ENCODE measurements around the gene ZNF140. TPM values are rescaled to one million over a fixed set of nuclear protein-coding genes. Genes with fewer than 3 reads are reported as not detected.
A peak's percentile ranks its signal among the peaks of the same experiment; 100 is the strongest.

ZNF140 gene
- total RNA-seq, 1 donor from 2014 or later: 8.4 TPM

DNA sequence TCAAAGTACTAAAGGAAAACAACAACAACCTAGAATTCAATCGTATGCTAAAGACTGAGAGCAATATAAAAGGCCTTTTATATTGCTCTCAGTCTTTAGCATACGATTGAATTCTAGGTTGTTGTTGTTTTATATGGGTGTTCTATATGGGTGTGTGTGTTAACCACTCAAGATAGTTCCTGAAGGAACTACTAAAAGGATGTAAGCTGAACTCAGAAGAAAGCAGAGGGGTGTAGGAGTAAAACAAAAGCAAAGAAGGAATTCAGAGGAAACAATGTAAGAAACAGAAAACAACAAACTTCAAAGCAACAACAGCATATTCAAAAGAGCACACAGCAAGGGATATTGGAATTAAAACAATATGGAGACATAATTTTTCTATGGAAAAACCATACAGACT, 44.0 kb downstream of the ZNF140 start:
- no peak for DNase-seq (ENCODE audit: low spot score)
- intact Hi-C loops (cut with DNase I): no loop called here

DNA sequence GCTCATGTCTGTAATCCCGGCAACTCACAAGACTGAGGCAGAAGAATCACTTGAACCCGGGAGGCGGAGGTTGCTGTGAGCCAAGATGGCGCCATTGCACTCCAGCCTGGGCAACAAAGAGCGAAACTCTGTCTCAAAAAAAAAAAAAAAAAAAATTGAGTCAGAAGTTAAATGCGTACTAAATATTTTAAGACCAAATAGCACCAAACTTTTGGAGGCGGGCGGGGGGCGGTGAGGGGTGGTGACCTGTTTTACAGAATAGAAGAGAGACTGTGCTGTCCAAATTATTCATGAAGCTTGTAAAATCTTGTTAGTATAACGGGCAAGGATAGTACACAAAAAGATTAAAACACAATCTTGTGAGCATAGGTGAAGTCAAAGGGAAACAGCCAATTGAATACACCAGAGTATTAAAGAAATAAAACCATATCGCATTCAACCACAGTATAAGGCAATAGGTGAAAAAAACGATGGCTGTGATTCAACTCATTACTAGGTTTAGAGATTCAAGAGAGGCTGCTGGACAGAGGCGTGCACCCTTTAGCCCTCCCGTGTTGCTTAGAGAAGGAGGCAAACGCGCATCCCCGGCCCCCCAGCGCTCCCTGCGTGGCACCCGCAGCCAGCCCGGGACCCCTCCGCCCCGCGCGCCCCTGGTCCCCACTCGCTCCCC, 48.8 kb downstream of the ZNF140 start:
- DNase-seq (ENCODE audit: low spot score): no peak
- intact Hi-C loops (cut with DNase I): loop anchor here (1.0 to 5.0 kb wide), 4 partner anchors 49 to 172 kb away; partner anchors contain the start of genes ZNF140, ZNF268, ZNF605 and ZNF84

DNA sequence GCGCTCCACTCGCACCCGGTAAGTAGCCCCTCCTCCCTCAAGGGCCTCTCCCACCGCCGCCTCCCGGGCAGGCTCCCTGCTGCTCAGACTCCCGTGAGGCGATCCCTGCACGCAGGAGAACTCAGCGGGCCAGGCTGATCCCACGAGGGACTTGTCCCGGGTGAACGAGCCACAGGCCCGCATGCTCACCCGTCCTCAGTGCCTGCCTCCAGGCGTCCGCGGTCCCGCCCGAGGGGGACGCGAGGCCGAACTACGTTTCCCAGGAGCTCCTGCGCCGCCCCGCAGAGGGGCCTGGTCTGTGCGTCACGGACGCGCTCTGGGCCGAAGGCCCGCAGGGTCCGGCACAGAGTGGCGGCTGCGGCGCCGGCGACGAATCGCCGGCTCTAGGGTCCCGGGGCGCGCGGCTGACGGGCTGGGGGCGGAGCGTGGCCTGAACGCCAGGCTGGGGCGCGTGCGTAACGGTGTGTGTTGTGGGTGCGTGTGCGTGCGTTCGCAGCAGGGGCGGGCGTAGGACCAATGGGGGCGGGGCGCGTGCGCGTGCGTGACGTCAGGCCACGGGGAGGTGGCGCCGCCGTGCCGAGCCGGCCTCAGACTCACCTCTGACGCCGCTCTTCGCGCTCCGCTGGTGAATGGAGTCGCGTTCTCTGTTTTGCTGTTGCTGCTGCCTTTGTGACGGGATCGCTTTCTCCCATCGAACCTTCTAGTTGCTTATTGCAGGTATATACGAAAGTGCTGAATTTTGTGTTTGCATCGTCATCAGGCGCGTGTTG, 49.5 kb downstream of the ZNF140 start, which contains the start of the genes ZNF10 and ZNF891:
TSS of gene ZNF10 (plus strand) at position 590 of the 770 bp plus-strand sequence. CDS start 13,866 bp downstream, outside the sequence.
TSS of gene ZNF891 (minus strand) at position 237 of the 770 bp plus-strand sequence. CDS start 8,356 bp downstream, outside the sequence.
- intact Hi-C loops (cut with DNase I): loop anchor here (1.0 to 5.0 kb wide), 4 partner anchors 50 to 173 kb away; partner anchors contain the start of genes ZNF140, ZNF268, ZNF605 and ZNF84
- DNase-seq (ENCODE audit: low spot score): peak; percentile 98

DNA sequence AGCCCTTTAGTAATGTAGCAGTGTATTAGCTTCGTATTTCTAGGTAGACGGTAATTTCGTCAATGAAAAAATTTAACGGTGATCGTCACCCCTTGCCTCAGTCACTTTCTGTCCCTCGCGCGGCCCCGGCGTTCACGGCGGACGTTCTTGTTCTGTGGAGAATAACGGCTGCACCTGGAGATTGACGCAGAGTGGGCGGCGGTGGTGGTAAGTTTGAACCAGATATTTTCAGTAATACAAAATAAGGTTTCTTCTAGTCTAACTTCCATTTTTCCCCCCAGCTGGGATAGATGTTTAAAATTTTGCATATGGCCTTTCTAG, 50.0 kb downstream of the ZNF140 start:
- intact Hi-C loops (cut with DNase I): loop anchor here (1.0 to 5.0 kb wide), 4 partner anchors 50 to 173 kb away; partner anchors contain the start of genes ZNF140, ZNF268, ZNF605 and ZNF84
- no peak for DNase-seq (ENCODE audit: low spot score)

DNA sequence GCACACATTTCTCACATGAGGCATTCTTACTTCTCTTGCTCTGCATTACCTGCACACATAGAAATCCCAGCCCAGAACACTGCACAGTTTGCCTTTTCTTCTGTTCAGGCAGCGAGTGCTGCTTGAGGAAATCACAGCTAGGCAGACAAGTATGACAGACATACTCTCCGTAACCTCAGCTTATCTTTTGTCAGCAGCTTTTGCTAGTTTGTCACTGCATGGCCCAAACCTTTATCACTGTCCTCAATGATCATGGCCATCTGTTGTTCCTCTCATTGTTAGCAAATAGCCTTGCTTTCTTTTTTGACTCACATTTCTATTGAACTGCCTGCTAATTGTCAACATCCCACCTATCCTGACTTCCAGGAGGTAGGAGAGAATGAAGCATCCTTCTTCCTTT, 55.0 kb downstream of the ZNF140 start:
- DNase-seq (ENCODE audit: low spot score): no peak
- intact Hi-C loops (cut with DNase I): no loop called here

DNA sequence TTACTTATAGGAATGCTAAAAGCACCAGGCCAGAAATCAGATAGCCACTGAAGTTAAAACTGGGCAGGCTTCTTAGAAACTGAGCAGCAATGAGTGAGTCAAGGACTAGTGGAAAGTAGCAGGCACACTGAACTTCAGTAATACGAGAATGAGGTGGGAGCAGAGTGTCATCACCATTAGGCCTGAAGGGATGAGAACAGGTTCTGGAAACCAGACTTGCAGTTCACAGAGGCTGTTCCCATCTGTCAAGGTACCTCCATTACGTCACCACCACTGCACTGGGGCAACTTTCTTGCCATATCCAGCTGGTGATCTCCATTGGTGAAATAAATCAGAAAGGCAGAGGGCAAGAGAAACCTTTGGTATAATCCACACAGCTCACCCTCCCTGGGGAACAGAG, 65.3 kb downstream of the ZNF140 start:
- DNase-seq (ENCODE audit: low spot score): no peak
- intact Hi-C loops (cut with DNase I): no loop called here

DNA sequence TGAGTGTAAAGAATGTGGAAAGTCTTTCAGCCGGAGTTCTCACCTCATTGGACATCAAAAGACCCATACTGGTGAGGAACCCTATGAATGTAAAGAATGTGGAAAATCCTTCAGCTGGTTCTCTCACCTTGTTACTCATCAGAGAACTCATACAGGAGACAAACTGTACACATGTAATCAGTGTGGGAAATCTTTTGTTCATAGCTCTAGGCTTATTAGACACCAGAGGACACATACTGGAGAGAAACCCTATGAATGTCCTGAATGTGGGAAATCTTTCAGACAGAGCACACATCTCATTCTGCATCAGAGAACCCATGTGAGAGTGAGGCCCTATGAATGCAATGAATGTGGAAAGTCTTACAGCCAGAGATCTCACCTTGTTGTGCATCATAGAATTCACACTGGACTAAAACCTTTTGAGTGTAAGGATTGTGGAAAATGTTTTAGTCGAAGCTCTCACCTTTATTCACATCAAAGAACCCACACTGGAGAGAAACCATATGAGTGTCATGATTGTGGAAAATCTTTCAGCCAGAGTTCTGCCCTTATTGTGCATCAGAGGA, 75.5 kb downstream of the ZNF140 start:
- DNase-seq (ENCODE audit: low spot score): no peak
- intact Hi-C loops (cut with DNase I): no loop called here

Other genes with a start within 250 kb of the ZNF140 start
- 22.5 TPM for gene CHFR, start 193.3 kb upstream of the ZNF140 start, total RNA-seq
- gene ZNF605, start 124.6 kb upstream of the ZNF140 start, total RNA-seq: 12.6 TPM
- 4.4 TPM for gene ZNF26, start 94.6 kb upstream of the ZNF140 start, total RNA-seq
- 19.1 TPM for gene ZNF84, start 43.4 kb upstream of the ZNF140 start, total RNA-seq
- gene ZNF891, start 49.4 kb downstream of the ZNF140 start, total RNA-seq: 1.1 TPM
- gene ZNF10, start 49.7 kb downstream of the ZNF140 start, total RNA-seq: 8.0 TPM
- 10.4 TPM for gene ZNF268, start 100.6 kb downstream of the ZNF140 start, total RNA-seq
- gene ANHX, start 155.0 kb downstream of the ZNF140 start, total RNA-seq: not detected